ACC112 (cell line): ENCODE measurements around the gene SYCN.

Experiments
- H2AFZ ChIP-seq: fragments of 200-600 bp; sonication (generic); one replicate; pipeline ENCODE4 v1.6.0; 2017; ENCODE audit warnings: antibody characterized with exemption, low read length; ENCODE audit not compliant: unreplicated experiment
- H3K27ac ChIP-seq: fragments of 200-600 bp; sonication (generic); 2 replicates; pipeline ENCODE4 v1.5.1; 2014; ENCODE audit warnings: low read depth, mild to moderate bottlenecking, antibody characterized with exemption, low read length, moderate library complexity
- H3K27me3 ChIP-seq: fragments of 200-600 bp; sonication (generic); 2 replicates; pipeline ENCODE4 v1.6.1; 2014; ENCODE audit warnings: mild to moderate bottlenecking, antibody characterized with exemption, low read length, moderate library complexity, mixed read lengths; ENCODE audit not compliant: insufficient read depth
- H3K36me3 ChIP-seq: fragments of 200-600 bp; sonication (generic); 2 replicates; pipeline ENCODE4 v1.6.1; 2016; ENCODE audit warnings: mild to moderate bottlenecking, antibody characterized with exemption, low read length, moderate library complexity, mixed read lengths; ENCODE audit not compliant: insufficient read depth
- H3K4me1 ChIP-seq: fragments of 200-600 bp; sonication (generic); one replicate; pipeline ENCODE4 v1.6.1; 2016; ENCODE audit warnings: low read length, mixed read lengths; ENCODE audit not compliant: insufficient read depth, unreplicated experiment, control insufficient read depth
- H3K4me3 ChIP-seq: fragments of 200-600 bp; sonication (generic); 2 replicates; pipeline ENCODE4 v1.5.1; 2014; ENCODE audit warnings: mild to moderate bottlenecking, low read depth, low read length
- H3K79me2 ChIP-seq: fragments of 200-600 bp; sonication (generic); one replicate; pipeline ENCODE4 v1.6.0; 2016; ENCODE audit warnings: low read length; ENCODE audit not compliant: control insufficient read depth, unreplicated experiment, insufficient read depth

SYCN gene

DNA sequence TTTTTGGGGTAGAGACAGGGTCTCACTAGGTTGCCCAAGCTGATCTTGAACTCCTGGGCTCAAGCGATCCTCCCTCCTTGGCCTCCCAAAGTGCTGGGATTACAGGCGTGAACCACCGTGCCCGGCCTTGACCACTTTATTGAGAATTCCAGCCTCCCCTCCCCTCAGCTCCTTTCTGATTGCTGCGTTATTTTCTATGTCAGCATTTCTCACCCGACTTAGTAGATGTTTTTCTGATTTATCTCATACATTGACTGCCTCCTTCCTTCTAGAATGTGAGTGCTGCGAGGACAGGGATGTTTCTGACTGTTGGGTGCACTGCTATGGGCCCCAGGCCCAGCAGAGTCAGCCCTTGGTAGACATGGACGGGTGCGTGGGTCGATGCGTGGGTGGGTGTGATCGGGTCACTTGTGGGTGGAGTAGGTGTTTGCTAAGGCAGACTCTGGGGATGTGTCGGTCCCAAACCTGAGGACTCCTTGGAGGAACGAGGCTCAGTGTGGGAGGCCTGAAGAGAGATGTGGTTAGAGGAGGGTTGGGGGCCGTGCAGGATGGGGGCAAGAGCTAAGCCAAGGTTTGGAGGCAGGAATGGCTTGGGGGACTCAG lies 41.5 kb downstream of the SYCN start:
- H3K79me2 ChIP-seq: peaks cover 7% of the 10 kb centered on the region
- H3K4me1 ChIP-seq: no peaks in the 10 kb centered on the region
- no peak overlapping the region for H2AFZ ChIP-seq
- H3K36me3 ChIP-seq: no peaks in the 10 kb centered on the region
- no peak overlapping the region for H3K4me3 ChIP-seq
- H3K27ac ChIP-seq: no peak overlapping the region
- H3K27me3 ChIP-seq: no peaks in the 10 kb centered on the region

DNA sequence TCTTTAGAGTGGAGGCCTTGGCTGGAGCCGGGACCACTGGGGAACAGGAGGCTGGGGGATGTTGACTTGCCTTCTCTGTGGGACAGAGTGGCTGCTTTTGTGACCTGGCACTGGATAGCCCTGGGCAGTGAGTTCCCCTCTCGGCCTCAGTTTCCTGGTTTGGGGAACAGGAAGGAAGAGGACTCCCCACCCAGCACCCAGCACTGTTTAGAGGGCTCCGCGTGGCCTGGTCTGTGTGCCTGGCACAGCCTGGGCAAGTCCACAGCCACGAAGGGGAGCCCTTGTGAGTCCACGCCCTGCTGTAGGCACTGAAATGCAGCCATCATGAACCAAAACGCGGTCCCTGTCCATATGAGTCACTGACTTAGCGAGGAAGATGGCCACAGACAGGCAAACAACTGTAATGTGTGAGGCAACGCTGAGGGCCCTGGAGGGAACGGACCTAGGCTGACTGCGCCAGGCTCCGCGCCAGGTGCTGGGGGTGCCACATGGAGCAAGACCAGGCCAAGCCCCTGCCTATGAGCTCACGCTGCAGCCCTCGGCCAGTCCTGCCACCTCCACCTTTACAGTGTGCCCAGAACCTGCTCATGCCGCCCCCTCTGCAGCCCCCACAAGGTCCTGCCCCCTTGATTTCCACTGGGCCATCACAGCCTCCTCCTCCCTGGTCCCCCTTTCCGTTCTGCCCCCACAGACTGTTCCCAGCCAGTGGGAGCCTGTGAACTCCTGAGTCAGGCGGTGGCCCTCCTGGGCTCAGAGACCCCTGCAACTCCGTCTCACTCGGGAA lies 43.0 kb downstream of the SYCN start:
- H3K27me3 ChIP-seq: no peaks in the 10 kb centered on the region
- no peak overlapping the region for H2AFZ ChIP-seq
- H3K36me3 ChIP-seq: no peaks in the 10 kb centered on the region
- no peak overlapping the region for H3K27ac ChIP-seq
- peaks cover 5% of the 10 kb centered on the region for H3K4me1 ChIP-seq
- H3K79me2 ChIP-seq: peaks cover 7% of the 10 kb centered on the region
- no peak overlapping the region for H3K4me3 ChIP-seq

DNA sequence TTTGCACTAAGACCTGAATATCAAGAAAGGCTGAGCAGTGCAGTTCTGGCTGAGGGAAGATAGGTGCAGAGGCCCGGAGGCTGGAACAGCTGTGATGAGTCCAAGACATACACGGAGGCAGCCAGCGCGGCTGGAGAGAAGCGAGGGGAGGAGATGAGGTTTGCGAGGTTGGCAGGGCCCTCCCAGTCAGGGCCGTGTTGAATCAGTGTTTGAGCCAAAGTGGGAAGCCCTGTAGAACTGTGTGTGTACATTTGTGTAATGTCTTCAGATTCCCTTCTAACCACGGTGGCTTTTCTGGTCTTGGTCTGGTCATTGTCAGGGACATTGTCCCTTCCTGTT lies 43.6 kb downstream of the SYCN start:
- Histone ChIP-seq H3K4me1 (peaks cover 5% of the 10 kb centered on the region), H3K4me3 (no peak overlapping the region), H2AFZ (no peak overlapping the region), H3K27me3 (no peaks in the 10 kb centered on the region), H3K79me2 (peaks cover 7% of the 10 kb centered on the region), H3K27ac (no peak overlapping the region), H3K36me3 (no peaks in the 10 kb centered on the region)

DNA sequence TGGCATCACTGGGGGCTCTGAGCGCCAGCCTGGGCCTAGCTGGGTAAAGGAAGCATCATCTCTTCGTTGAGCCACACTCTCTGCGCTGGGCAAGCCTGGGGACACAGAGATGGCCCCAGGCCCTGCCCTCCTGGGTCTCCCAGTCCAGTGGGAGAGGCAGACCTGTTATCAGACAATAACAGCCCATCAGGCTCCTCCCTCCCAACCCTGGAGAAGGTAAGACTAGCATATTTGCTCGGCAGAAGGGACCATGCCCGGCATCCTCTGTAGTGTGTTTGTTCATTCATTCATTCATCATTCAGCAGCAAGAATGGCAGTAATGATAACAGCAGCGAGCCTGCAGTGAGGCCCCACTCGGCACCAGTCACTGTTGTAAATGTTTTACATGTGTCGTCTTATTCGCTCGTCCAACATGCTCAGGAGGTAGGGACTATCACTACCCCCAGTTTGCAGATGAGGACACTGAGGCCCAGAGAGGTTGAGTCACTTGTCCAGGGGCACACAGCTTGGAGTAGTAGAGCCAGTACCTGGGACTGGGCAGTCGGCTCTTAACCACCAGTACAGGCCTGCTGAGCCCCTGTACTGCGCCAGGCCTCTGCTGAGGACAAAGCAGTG lies 45.3 kb downstream of the SYCN start:
- no peaks in the 10 kb centered on the region for H3K36me3 ChIP-seq
- H3K4me1 ChIP-seq: peaks cover 5% of the 10 kb centered on the region
- no peak overlapping the region for H3K27ac ChIP-seq
- no peak overlapping the region for H3K4me3 ChIP-seq
- H2AFZ ChIP-seq: no peak overlapping the region
- H3K79me2 ChIP-seq: peaks cover 10% of the 10 kb centered on the region
- no peaks in the 10 kb centered on the region for H3K27me3 ChIP-seq

DNA sequence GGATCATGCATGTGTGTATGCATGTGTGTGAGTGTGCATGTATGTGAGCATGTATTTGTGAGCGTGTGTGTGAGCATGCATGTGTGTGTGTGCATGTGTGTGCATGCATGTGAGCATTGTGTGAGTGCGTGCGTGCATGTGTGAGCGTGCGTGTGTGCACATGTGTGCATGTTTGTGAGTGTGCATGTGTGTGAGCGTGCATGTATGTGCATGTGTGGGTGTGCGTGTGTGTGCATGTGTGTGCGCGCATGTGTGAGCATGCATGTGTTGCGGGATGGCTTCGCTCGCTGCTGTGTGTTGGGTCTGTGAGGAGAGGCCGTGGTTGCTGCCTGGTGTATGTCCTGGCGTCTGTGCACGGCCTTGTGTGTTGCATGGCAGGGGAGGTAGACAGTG lies 46.1 kb downstream of the SYCN start:
- Histone ChIP-seq H2AFZ (no peak overlapping the region), H3K36me3 (no peaks in the 10 kb centered on the region), H3K4me3 (no peak overlapping the region), H3K79me2 (peaks cover 10% of the 10 kb centered on the region), H3K27me3 (no peaks in the 10 kb centered on the region), H3K27ac (no peak overlapping the region), H3K4me1 (peaks cover 5% of the 10 kb centered on the region)

DNA sequence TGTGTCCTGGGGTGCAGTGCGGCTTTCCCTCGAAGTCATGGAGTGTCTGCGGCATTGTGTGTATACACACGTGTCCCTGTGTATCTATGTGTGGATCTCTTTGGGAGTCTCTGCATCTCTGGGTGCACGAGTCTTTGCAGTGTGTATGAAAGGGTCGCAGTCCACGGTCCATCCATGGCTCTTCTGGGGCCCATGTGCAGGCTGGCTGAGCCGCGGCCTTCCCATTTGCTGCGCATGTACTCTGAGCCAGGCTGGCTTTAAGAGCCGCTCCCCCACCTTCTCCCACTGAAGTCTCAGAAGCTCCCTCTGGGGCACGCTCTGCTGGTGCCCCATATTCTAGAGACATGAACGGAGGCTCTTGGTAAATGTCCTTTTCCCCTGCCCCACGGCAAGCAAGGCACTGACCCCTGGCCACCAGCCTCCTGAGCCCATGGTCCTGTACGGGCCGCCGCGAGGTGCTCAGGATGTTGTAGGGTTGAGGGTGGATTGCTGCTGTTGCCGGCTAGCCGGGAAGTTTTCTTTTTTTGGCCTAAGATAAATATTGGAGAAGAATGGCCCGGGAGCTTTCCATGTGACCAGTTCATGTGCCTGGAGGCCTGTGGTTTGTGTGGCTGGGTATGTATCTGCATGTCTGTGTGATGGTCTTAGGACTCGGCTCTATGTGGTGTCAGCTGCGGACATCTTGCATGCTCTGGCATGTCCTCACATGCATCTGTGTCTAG lies 46.6 kb downstream of the SYCN start:
- H3K27me3 ChIP-seq: no peaks in the 10 kb centered on the region
- H3K79me2 ChIP-seq: peaks cover 10% of the 10 kb centered on the region
- no peaks in the 10 kb centered on the region for H3K36me3 ChIP-seq
- H3K27ac ChIP-seq: no peak overlapping the region
- H3K4me3 ChIP-seq: no peak overlapping the region
- H3K4me1 ChIP-seq: peaks cover 5% of the 10 kb centered on the region
- H2AFZ ChIP-seq: no peak overlapping the region

DNA sequence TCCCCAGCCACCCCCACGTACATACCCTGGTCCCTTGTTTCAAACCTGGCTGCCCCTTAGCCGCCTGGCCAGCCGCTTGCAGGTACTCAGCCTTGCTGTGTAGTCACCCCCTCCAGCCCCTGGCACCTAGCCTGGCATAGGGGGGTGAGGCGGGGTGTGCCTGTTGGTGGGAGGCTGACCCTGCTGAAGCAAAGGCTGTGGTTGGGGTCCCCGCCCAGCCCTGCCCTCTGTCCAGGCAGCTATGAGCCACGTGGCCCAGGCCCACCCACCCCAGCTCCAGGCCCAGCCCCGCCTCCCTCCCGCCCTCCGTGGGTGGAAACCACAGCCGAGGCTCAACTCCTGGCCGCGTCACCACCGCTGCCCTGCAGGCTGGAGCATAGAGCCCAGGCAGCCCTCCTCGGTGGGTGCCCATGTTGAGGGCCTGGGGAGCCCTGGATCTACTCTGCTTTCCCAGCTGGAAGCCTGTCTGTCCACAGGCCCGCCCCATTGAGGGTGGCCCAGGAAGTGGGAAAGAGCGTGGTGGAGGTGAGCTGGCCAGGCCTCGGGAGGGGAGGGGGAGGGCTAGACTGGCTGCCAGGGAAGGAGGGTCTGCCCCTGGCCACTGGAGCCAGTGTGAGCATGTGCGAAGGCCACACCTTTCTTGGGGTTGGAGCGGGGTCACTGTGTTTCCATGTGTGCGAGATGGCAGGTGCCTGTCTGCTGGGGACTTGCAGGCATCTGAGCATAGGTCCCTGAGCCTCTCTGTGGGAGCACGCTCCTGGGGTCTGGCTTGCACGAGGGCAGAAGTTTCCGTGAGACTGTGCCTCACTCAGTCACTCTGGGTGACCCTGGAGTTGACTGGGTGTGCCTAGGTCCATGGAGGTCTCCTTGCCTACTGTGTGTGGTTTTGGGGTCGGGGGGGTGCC lies 47.5 kb downstream of the SYCN start:
- no peak overlapping the region for H2AFZ ChIP-seq
- H3K27me3 ChIP-seq: no peaks in the 10 kb centered on the region
- no peak overlapping the region for H3K4me3 ChIP-seq
- H3K4me1 ChIP-seq: peaks cover 5% of the 10 kb centered on the region
- peaks cover 10% of the 10 kb centered on the region for H3K79me2 ChIP-seq
- H3K27ac ChIP-seq: no peak overlapping the region
- no peaks in the 10 kb centered on the region for H3K36me3 ChIP-seq

DNA sequence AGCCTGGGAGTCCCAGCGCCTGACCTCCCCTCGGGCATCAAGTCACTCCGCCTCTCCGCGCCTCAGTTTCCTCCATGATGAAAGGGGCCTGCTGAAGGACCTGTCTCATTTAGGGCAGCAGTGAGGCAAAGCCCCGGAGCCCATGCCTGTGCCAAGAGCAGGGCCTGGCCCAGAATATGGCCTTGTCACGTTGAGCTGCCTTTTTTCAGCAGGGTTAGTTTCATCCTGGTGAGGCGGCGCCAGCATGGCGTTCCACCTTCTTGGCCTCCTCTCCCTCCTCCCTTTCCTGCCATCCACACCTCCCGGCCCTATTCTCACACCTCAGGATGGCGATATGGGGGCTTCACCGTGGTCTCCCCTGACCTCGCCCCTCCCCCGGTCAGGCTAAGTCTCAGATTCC lies 48.3 kb downstream of the SYCN start:
- Histone ChIP-seq H3K36me3 (no peaks in the 10 kb centered on the region), H3K79me2 (peaks cover 10% of the 10 kb centered on the region), H3K4me3 (no peak overlapping the region), H3K27ac (no peak overlapping the region), H3K4me1 (peaks cover 5% of the 10 kb centered on the region), H2AFZ (no peak overlapping the region), H3K27me3 (no peaks in the 10 kb centered on the region)

DNA sequence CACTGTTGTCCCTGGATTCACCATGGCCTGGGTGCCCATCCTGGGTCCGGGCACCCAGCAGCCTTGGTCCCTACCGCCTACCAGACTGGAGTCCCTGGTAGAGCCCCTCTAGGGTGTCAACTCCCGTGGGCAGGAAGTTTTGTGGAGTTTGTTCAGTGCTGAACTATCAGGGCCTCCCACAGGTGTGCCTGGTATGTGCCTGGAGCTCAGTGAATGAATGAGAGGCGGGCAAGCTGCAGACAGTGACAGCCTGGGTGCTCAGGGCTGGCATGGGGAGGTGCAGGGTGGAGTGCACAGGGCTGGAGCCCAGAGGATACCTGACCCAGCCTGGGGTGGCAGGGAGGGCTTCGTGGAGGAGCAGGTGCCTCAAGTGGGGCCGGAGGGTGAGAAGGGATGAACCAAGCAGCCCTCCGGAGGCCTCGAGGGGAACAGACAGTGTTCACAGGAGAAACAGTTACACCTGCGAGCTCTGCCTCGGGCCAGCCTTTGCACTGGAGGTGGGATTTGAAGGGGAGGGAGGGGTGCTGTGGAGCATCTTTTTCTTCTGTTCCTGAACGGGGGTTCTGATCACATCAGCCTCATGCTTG lies 48.9 kb downstream of the SYCN start:
- Histone ChIP-seq H3K79me2 (peaks cover 10% of the 10 kb centered on the region), H3K36me3 (no peaks in the 10 kb centered on the region), H3K27me3 (no peaks in the 10 kb centered on the region), H2AFZ (no peak overlapping the region), H3K4me1 (peaks cover 5% of the 10 kb centered on the region), H3K27ac (no peak overlapping the region), H3K4me3 (no peak overlapping the region)

DNA sequence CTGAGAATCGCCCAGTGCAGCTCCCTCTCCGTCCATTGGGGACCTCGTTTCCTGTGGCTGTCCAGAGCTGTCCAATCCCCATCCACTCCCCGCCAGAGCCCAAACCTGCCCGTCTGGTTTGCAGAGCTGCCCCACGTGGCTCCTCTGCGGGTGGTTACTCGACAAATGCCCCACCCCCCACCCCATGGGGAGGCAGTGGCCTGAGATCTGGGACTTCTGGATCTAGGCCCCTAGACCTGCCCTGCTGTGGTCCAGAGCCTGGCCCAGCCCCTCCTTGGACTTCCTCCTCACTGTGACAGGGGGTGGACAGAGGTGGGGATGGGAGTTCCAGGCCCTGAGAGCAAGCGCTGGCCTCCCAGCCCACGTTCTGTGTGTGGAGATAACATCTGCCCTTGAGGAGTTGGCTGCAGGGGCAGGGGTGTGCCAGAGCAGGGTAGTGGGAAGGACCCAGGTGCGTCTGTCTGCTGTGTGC lies 49.4 kb downstream of the SYCN start:
- H3K79me2 ChIP-seq: peaks cover 10% of the 10 kb centered on the region
- H3K27ac ChIP-seq: no peak overlapping the region
- H2AFZ ChIP-seq: no peak overlapping the region
- H3K4me3 ChIP-seq: no peak overlapping the region
- H3K27me3 ChIP-seq: no peaks in the 10 kb centered on the region
- no peaks in the 10 kb centered on the region for H3K36me3 ChIP-seq
- peaks cover 5% of the 10 kb centered on the region for H3K4me1 ChIP-seq
